HG03354 (cell line): ENCODE measurements around the gene CENPP.

Experiments used
- ATAC-seq: cut with Tn5 transposase; IDR thresholded peaks from one replicate; pipeline ENCODE4 v1.9.1; 2021; ENCODE audit warnings: mild to moderate bottlenecking; ENCODE audit not compliant: unreplicated experiment, poor library complexity, severe bottlenecking

The CENPP gene

DNA sequence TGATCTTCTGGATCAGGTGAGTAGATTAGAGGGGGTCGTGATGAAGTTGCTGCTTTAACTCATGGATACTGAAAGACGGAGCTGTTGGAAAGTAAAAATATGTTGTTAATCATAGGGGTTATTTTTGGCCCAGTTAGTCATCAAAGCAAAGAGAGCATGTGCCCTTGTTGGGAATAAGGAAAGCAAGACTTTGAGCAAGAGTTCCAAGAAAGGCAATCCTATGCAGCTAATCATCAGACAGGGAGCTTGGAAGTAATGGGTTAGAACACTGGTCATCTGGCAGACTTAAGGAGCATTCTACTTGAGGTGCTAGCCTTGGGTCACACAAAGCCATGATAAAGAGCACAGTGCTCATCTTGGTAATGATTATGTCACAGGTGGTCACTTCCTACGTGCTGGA is 138.2 kb downstream of the CENPP start:
- no peak for ATAC-seq

DNA sequence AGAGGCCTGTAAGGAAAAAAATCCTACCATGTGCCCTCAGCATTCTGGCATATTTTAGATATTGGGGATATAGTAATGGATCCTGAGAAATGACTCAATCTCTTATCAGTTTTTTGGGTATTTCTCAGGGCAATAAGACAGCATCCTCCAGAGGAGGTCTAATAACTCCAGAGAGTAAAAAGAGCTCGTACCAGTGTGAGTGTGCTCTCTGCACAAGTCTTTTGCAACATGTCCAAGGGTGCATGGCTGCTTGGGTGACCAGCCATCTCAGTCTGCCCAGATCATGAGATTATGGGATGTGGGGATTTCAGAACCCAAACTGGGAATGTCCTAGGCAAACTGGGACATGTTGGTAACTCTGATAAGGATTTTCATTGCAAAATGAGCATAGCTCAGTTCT is 141.3 kb downstream of the CENPP start:
- ATAC-seq, result no peak

DNA sequence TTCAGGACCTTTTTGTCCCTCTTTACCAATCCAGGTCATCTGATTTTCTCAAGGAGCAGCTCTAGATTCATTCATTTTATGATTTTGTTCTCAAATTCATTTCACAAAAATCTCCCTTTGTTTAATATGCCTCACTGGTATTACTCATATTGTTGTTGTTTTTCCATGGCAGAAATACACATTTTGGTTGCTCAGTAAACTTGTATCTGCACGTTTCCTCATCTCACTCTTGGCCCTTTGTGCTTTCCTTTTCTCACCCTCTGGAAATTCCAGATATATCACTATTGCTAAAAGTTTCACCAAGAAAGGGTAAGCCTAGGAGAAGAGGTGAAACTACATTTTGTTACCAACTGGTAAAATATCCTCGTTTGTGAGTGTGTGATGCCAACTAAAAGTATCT is 141.8 kb downstream of the CENPP start:
- ATAC-seq, result no peak

DNA sequence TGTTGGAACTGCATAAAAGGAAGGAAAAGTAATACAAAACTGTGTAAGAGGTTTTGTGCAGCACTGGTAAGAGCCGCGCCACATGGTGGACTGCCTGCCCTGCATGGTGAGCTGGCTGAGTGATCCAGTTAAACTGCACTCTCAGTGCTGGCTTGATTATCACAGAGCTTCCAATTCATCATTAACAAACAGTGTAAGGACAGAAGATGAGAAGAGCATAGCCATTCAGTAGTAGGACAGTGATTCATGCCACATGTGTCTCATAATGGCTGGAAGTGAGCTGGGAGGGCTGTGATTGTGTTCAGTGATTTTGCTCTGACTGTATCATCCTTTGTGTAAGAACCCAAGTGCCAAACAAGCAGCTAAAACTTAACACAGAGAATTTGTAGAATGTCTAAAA is 142.5 kb downstream of the CENPP start:
- ATAC-seq, result no peak

DNA sequence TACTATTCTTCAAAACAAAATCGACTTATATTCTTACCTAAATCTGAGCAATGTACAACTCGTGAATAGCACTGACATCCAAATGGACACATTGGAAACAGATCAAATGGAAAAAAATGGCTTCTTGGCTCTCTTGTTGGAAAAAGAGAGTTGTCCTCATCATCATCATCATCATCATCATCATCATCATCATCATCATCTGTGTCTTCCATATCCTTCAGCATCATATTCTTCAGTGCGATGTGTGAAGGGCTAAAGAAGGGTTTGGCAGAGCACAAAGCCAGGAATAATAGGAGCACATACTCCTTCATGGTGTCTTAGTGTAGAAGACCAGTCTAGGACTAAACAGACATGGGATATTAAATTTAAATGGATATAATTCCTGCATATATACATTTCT is 148.8 kb downstream of the CENPP start:
- no peak for ATAC-seq

DNA sequence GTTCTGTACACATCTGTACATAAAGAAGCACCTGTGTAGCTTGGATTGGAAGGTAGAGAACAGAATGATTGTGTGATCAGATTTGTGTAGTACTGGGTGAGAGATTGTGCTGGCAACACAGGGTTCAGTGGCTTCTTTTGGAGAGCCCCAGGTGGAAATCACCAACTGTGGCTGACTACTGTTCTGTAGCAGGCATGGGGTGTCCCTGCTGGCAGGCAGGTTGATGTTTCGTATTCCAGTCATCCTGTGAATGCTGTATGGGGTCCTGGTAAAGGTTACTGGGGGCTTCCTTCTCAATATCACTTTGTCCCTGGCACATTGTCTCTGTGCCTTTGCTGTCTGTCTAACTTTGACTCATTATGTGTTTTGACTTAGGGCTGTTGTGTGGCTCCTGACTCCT is 151.2 kb downstream of the CENPP start:
- no peak for ATAC-seq

DNA sequence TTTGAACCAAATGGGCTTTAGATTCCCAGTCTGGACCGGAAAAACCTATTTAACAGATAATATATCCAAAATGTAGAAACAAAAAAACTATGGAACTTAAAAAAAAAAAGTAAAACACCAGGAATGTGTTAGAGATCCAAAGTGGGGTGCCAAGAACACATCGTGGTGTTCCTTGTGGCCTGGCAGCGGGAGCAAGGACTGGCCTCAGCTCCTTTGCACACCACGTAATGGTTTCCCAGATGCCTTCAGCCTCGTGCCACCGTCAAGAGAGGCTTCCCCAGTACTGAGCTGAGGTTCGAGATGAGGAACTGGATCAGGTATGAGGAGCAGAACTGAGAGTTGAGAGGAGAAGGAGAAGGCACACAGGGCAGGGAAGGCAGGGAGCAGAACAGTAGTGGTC is 153.0 kb downstream of the CENPP start:
- ATAC-seq, result no peak

DNA sequence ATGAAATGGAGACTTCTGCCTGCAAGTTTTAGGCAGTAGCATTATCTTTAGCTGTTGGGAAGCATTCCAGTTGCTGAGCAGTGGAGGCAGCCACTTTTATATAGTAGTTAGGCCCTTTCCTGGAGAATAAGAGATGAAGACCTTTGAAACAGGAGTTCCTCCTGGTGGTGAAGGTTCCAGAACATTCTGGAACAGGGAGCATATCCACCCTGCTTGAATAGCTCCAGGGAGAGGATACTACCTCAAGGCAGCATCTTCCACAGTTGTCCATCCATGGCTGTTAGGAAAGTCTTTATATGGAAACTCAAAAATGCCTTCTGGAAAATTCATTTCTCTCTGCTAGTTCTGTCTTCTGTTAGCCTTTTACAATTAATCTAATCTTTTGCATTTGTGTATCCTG is 153.6 kb downstream of the CENPP start:
- no peak for ATAC-seq

DNA sequence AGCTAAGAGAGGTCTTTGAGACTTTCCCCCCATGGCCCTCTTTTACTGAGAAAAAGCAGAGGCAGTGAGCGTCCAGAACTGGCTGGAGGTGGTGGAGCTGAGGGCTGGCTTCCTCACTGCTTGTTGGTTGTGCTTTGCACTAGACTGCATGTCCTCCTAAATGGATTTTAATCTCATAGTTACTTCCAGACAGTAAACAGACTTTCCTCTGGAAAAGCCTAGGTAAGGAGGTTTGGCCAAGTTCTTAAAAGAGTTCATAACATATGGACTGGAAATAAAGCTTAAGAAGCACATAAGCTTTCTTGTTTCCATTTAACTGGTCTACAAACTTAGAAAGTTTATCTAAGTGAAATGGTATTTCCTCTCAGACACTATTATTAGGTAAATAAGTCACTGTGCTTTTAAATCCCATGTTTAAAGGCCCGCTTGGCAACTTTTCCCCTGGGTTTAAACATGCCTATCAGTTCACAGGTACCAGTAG is 154.6 kb downstream of the CENPP start:
- ATAC-seq, result no peak

DNA sequence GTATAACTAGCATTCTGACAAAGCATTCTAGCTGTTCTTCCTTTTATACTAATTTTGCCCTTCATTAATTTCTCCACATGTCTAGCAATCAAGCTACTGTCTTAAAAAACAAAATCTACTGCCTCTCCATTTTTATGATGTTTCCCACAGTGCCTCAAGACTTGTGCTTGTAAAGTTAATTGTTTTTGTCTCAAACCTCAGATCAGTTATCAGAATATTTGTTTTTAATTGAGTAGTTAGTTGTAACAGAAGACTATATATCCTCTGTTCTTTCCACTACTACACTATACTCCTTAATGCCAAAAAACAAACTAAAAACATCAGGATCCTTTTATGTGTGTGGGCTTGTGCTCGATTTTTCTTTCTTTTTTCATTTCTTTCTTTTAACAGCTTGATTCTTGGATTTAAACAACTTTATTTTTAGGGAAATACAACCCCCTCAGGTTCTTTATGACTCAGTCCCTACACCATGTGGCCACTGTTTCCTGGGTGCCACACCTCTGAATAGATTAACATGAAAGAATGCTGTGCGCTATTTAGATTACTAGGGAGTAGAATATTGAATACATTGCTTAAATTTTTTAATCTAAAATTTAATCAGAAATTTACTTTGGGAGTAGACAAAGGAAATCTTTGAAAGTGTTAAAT is 155.4 kb downstream of the CENPP start:
- ATAC-seq, result no peak

DNA sequence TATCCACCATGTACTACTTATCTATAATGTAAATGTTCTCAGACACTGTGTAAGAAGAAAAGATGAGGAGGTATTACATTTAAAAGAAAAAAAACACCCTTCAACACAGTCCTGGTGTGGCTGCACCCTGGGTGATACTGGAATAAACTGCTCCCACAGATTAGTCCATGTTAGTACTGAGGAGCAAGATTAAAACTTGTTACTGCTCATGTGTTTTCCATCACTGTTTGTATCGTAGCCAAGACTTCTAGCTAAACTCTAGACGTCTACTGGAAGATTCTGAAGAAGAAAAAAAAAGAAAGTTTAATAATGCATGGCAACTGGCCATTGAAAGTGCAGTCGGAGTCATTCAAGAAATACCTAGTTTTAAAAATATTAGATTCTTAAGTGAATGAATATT is 156.6 kb downstream of the CENPP start, which contains the start of gene ASPN:
Gene ASPN (minus strand): TSS at position 178 of the 400 bp plus-strand sequence.
- ATAC-seq, result no peak

DNA sequence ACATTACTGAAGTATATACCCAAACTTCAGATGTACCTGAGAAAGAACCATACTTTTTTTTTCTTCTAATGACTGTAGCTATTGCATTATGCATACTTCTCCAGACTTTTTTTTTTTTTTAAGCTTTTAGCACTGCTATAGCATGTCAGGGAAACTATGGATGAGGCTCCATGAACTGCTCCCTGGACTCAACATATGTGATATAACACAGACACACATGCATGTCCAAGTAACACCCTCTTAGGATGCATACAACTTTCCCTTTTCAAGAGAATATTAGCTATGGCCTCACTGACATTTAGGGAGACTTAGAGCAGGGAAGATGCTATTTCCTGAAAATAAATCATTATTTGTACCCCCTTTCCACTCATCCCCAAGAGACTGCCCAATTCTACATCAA is 157.1 kb downstream of the CENPP start:
- ATAC-seq, result no peak

DNA sequence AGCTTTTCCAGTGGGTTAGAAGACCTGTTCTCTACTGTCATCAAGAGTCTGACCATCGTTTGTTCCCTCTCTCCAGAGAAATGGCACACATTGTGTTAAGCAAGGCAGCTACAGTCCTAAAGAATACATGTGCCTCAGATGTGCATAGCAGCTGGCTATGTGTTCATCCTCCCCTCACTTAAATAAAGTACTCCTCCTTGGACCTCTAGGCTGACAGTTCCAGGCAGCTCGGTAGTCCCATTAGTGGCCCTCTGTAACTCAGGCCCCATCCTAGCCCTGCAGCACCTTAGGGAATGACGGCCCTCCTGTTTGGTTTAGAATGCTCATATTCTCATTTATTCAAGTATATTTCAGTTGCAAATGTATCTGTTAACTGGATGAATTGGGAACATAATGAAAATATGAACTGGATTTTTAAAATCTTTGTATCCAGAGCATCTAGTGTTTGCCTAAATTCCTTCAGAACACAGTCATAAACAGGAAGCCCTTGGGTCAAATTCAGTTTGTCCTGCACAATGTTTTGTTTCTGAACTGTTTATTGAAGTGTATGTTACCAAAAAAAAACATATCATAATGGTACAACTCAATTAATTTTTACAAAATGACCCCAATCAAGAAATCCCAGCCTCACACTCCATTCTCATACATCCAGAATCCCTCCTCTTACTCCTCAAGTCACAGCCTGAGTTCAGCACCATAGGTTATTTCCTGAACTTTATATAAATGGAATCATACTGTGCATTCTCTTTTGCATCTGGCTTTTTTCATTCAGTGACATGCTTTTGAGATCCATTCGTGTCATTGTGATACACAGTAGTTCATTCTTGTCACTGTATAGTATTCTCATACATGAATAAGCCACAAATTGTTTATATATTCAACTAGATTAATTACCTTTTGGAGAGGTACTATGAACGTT is 158.1 kb downstream of the CENPP start:
- no peak for ATAC-seq

DNA sequence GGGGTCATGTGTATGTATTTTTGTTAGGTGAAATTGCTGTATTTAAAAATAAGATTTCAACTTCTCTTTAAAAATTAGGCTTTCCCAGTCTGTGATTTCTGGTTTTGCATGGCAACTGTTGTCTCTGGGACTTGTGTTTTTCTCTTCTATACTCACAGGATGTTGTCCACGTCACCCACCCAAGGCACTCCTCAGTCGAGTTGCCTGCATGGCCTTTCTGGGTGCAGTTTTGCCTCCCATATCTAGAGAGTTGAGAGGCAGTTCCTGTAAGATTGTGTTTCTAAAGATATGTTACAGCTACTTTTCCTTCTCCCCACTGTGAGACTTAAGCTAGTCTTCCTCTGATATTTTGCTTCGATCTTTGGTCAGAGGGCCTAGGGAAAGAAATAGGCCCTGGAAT is 158.8 kb downstream of the CENPP start:
- ATAC-seq, result no peak

DNA sequence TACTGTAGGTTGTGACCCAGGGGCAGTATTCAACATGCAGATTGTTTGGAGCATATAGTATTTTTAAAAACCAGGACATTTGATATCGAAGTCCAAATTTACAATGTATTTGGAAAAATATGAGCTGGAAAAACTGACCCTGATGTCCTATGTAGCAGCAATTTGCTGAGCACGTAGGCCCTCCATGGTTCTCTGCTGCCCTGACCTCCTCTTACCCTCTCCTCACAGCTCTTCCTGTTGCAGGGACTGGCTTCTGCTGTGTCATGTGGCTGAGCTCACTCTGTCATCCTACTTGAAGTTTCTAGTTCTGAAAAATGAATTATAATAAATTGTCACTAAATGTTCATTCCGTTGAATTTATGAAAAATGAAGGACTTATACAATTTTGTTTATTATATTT is 160.6 kb downstream of the CENPP start:
- ATAC-seq, result no peak

DNA sequence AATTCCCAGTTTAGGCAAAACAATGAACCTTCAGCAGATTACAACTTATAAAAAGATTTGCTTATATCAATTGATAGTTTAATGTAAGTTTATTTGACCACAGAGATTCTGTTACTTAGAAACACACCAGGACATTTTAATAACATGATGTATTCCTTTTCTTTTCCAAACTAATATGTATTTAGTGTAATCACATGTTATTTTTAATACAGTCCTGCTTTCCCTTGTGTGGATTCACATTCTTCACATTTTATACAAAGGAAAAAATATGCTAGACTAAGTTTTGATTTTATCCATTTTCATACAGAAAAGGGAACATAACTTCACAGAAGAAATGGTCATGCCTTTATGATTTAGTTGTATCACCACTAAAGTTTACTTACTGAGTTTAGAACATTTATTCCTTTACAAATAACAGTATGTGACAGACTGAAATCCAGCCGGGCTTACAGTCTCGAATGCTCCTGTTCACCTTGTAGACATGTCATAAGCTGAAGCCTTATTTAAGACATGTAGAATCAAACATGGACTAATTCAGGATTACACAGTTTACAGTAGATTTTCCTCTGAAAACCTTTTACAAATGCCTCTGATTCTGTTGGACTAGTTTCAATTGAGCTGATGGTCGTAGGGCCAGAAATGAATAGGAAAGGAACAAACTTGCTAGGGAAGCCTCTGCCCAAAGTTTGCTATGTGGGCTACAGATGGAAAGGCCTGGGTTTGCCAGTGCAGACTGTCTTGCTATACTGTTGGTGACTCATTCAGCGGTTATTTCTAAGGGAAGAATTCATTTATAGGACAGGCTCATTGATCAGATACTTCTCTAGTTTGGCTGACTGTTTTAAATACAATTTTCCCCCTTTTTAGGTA is 163.2 kb downstream of the CENPP start:
- ATAC-seq, result no peak

DNA sequence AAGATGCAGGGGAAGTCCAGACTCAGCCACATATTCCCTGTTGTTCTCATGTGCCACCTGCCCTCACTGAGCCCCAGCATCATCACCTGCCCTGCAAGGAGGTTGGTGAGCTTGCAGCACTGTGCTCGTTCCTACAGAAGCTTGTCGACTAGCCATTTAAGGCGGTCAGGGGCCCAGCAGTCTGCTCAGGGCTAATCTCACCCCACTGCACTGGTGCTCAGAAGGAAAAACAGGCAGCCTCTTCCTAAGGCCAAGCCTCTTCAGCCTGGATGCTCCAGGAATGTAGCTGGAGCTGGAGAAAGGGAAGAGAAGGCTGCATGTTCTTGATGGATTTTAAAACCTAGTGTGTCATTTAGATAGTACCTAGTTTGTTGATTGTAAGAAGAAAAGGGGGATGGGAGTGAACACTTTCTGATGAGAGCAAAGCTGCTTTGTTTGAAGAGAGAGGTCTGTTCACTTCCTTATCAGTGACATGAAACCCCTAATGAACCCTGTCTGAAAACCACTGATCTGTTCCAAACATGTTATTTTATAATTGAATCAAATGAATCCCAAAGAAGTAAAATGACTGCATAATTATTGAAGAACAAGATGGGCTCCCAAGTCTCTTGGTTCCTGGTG is 167.1 kb downstream of the CENPP start:
- ATAC-seq, result no peak

DNA sequence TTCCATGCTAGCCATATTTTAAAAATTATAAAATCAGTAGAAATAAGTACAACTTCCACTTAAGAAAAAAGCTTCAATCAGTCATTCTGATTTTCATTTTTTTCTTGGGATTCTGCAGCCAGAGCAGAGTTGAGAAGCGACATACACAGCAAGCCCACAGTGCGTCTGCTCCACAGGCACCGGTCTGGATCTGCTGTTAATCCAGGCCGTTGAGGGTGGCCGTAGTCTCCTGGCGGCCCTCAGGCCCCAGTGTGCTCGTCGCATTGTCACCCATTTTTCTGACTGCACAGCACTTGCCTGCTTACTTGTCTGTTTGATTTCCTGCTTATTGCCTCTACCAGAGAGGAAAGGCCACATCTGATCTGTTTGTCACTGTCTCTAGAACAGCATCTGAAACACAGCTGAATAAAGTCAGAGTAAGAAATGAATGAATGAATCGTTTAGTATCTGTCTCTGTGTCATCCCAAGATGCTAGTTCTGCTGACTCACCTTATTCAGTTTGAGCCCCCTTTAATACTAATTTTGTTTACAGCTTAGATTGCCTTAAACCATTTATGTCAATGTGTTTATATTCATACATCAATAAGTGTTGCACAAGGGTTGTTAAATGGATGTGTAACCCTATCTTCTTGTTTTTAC is 168.1 kb downstream of the CENPP start:
- no peak for ATAC-seq

DNA sequence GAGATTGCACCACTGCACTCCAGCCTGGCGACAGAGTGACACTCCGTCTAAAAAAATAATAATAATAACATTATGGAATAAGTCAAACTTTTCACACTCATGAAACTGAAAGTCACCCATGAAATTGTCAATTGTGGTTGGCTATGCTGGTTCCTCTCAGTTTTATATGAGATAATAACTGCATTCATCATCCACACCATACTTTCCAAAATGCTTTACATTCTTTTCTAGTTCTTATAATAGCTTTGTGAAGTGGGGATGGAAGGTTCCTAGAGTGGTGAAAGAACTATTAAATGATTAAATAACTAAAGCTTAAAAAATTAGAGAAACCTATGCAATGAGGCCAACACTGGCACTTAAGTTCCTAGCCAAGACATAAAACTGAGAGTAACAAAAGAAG is 169.1 kb downstream of the CENPP start:
- no peak for ATAC-seq
